ENCODE measurements around the gene OR2A14. TPM values are rescaled to one million over a fixed set of nuclear protein-coding genes. Genes with fewer than 3 reads are reported as not detected.
"Not testable (repeated sequence)": the region's sequence is repeated elsewhere in the genome, so short reads cannot be mapped to it uniquely, and the experiment has no call there.

The OR2A14 gene
- total RNA-seq, 1 experiment from 2014 or later = not detected

- no peak for DNase-seq (ENCODE audit: low read depth)
Observed at GRCh38 chr7:144148224-144148827, 25.4 kb downstream of the OR2A14 start.

- no peak for DNase-seq (ENCODE audit: low read depth)
Observed at GRCh38 chr7:144158861-144159260, 35.9 kb downstream of the OR2A14 start.

GRCh38 chr7:144164784-144165183 is 41.8 kb downstream of the OR2A14 start:
- DNase-seq (ENCODE audit: low read depth) = no peak

- peak; percentile 10 for DNase-seq (ENCODE audit: low read depth)
Observed at GRCh38 chr7:144171594-144172350, 48.8 kb downstream of the OR2A14 start.

GRCh38 chr7:144174613-144175012 is 51.6 kb downstream of the OR2A14 start:
- no peak for DNase-seq (ENCODE audit: low read depth)

- peak; percentile 8 for DNase-seq (ENCODE audit: low read depth)
Observed at GRCh38 chr7:144178380-144179164, 55.6 kb downstream of the OR2A14 start.

GRCh38 chr7:144179165-144179479 is 56.1 kb downstream of the OR2A14 start:
- not testable (repeated sequence) for DNase-seq (ENCODE audit: low read depth)

Other genes with a start within 250 kb of the OR2A14 start
- gene TCAF1, start 221.0 kb upstream of the OR2A14 start, total RNA-seq (2014; rRNA removed) = 91.2 and 99.4 TPM in 2 replicates
- gene OR2F2, start 187.9 kb upstream of the OR2A14 start, total RNA-seq (2014; rRNA removed) = not detected in 2 replicates
- gene OR2F1, start 168.3 kb upstream of the OR2A14 start, total RNA-seq (2014; rRNA removed) = not detected in 2 replicates
- not detected in 2 replicates for gene OR6B1, start 122.9 kb upstream of the OR2A14 start, total RNA-seq (2014; rRNA removed)
- gene OR2A5, start 74.2 kb upstream of the OR2A14 start, total RNA-seq (2014; rRNA removed) = not detected in 2 replicates
- not detected in 2 replicates for gene OR2A25, start 53.4 kb upstream of the OR2A14 start, total RNA-seq (2014; rRNA removed)
- gene OR2A12, start 36.9 kb upstream of the OR2A14 start, total RNA-seq (2014; rRNA removed) = not detected in 2 replicates
- not detected in 2 replicates for gene OR2A2, start 13.6 kb upstream of the OR2A14 start, total RNA-seq (2014; rRNA removed)
- gene CTAGE4, start 60.3 kb downstream of the OR2A14 start, total RNA-seq (2014; rRNA removed) = 0.06 TPM in 1 of 2 replicates, not detected in the other
- gene ARHGEF35, start 72.7 kb downstream of the OR2A14 start, total RNA-seq (2014; rRNA removed) = 0.13 and 0.46 TPM in 2 replicates
- gene OR2A42, start 116.4 kb downstream of the OR2A14 start, total RNA-seq (2014; rRNA removed) = not detected in 2 replicates
- not detected in 2 replicates for gene OR2A7, start 141.6 kb downstream of the OR2A14 start, total RNA-seq (2014; rRNA removed)
- gene CTAGE8, start 146.1 kb downstream of the OR2A14 start, total RNA-seq (2014; rRNA removed) = 0.06 and 0.17 TPM in 2 replicates
- not detected in 2 replicates for gene OR2A1, start 189.2 kb downstream of the OR2A14 start, total RNA-seq (2014; rRNA removed)
- gene ARHGEF5, start 232.2 kb downstream of the OR2A14 start, total RNA-seq (2014; rRNA removed) = 1.3 and 1.5 TPM in 2 replicates